GM12891 (cell line): Measurements from ENCODE around the gene CD4.

Source experiments
- POLR2A ChIP-seq: IDR thresholded peaks from 2 replicates; pipeline ENCODE4 v1.6.1; 2011; ENCODE audit warnings: low read depth, low read length, control low read depth
- POLR2AphosphoS5 ChIP-seq: IDR thresholded peaks from 2 replicates; pipeline ENCODE4 v1.6.1; 2011; ENCODE audit warnings: low read depth, low read length, control low read depth

DNA sequence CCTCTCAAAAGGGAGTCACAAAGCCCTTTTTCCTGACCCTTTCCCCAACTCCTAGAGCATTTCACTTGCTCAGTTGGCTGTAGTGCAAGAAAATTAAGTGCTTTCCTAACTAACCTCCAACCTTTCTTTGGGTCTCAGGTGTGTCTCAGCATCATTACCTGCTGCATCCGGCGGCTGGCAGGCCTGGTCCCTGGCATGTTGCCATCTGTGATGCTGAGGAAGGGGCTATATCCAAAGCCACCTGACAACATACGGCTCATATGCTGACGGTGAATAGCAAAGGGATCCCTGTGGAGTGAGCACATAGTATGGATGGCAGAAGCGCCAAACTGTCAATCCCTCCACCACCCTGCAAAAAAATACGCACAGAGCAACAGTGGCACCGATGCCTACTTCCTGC, 37.6 kb upstream of the CD4 start:
- TF ChIP-seq POLR2A (no peak), POLR2AphosphoS5 (no peak)
